Karpas-422 (cell line): ENCODE measurements around the gene ALS2. TPM values are rescaled to one million over a fixed set of nuclear protein-coding genes. Genes with fewer than 3 reads are reported as not detected.
"Not testable (repeated sequence)": the region's sequence is repeated elsewhere in the genome, so short reads cannot be mapped to it uniquely, and the experiment has no call there.

ENCODE experiments used
- DNase-seq: peaks from one replicate; pipeline ENCODE4 v3.0.0-alpha.2; 2015
- H2AFZ ChIP-seq: fragments of 200-600 bp; sonication (generic); 2 replicates; pipeline ENCODE4 v1.6.1; 2014; ENCODE audit warnings: antibody characterized with exemption, low read length, mixed read lengths
- H3K27ac ChIP-seq: fragments of 200-600 bp; sonication (generic); 2 replicates; pipeline ENCODE4 v1.5.1; 2014; ENCODE audit warnings: mild to moderate bottlenecking, low read length, moderate library complexity
- H3K27me3 ChIP-seq: fragments of 200-600 bp; sonication (generic); 2 replicates; pipeline ENCODE4 v1.6.1; 2014; ENCODE audit warnings: low read length, mixed read lengths
- H3K36me3 ChIP-seq: fragments of 200-600 bp; sonication (generic); 2 replicates; pipeline ENCODE4 v1.6.1; 2014; ENCODE audit warnings: low read length, mixed read lengths; ENCODE audit not compliant: insufficient read depth
- H3K4me1 ChIP-seq: fragments of 200-600 bp; sonication (generic); 2 replicates; pipeline ENCODE4 v1.6.1; 2014; ENCODE audit warnings: mild to moderate bottlenecking, low read length, mixed read lengths
- H3K4me2 ChIP-seq: fragments of 200-600 bp; sonication (generic); 2 replicates; pipeline ENCODE4 v1.6.1; 2014; ENCODE audit warnings: low read length, low read depth, mild to moderate bottlenecking; ENCODE audit not compliant: poor library complexity, severe bottlenecking
- H3K4me3 ChIP-seq: fragments of 200-600 bp; sonication (generic); 2 replicates; pipeline ENCODE4 v1.5.1; 2014; ENCODE audit warnings: mild to moderate bottlenecking, antibody characterized with exemption, low read length, mixed read lengths
- H3K79me2 ChIP-seq: fragments of 200-600 bp; sonication (generic); 2 replicates; pipeline ENCODE4 v1.6.1; 2014; ENCODE audit warnings: mild to moderate bottlenecking, low read length, mixed read lengths
- H3K9ac ChIP-seq: fragments of 200-600 bp; sonication (generic); 2 replicates; pipeline ENCODE4 v1.6.0; 2014; ENCODE audit warnings: low read length
- H3K9me2 ChIP-seq: fragments of 200-600 bp; sonication (generic), shearing (Covaris generic); replicated peaks from 2 replicates; pipeline ENCODE4 v1.6.0; 2014; ENCODE audit warnings: mild to moderate bottlenecking, low read length, moderate library complexity; ENCODE audit not compliant: insufficient read depth
- H3K9me3 ChIP-seq: fragments of 300-700, 200-600 bp; sonication (generic); 2 replicates; pipeline ENCODE4 v1.6.1; 2014; ENCODE audit warnings: low read length, mixed read lengths
- H4K20me1 ChIP-seq: fragments of 200-600 bp; sonication (generic); 2 replicates; pipeline ENCODE4 v1.6.1; 2014; ENCODE audit warnings: mild to moderate bottlenecking, antibody characterized with exemption, low read length, low read depth; ENCODE audit not compliant: insufficient read depth
- total RNA-seq: library from RNA; depleted of rRNA; stranded (reverse); fragments of >200 nt; shearing (Covaris generic); gene quantifications from 2 replicates; pipeline ENCODE4 v1.2.3, GENCODE V29; 2014; ENCODE audit warnings: low replicate concordance

The ALS2 gene
- total RNA-seq, 1 experiment from 2014 or later: 13.9 TPM

- Histone ChIP-seq H3K9ac (no peak overlapping the region), H3K4me1 (no peaks in the 10 kb centered on the region), H3K4me3 (no peak overlapping the region), H3K27ac (no peak overlapping the region), H3K9me3 (no peaks in the 10 kb centered on the region), H4K20me1 (no peaks in the 10 kb centered on the region), H3K79me2 (no peaks in the 10 kb centered on the region), H3K9me2 (no peaks in the 10 kb centered on the region), H3K36me3 (no peaks in the 10 kb centered on the region), H3K4me2 (no peak overlapping the region), H3K27me3 (no peaks in the 10 kb centered on the region), H2AFZ (no peak overlapping the region)
- DNase-seq: no peak
Observed at GRCh38 chr2:201678401-201678800, 102.3 kb downstream of the ALS2 start.

- Histone ChIP-seq H3K9me2 (no peaks in the 10 kb centered on the region), H3K9me3 (no peaks in the 10 kb centered on the region), H3K27ac (no peak overlapping the region), H3K9ac (no peak overlapping the region), H3K27me3 (no peaks in the 10 kb centered on the region), H3K4me3 (no peak overlapping the region), H3K4me1 (no peaks in the 10 kb centered on the region), H3K4me2 (no peak overlapping the region), H4K20me1 (no peaks in the 10 kb centered on the region), H3K36me3 (no peaks in the 10 kb centered on the region), H3K79me2 (no peaks in the 10 kb centered on the region), H2AFZ (no peak overlapping the region)
- no peak for DNase-seq
Observed at GRCh38 chr2:201675454-201675853, 105.3 kb downstream of the ALS2 start.

- no peak overlapping the region for H3K4me3 ChIP-seq
- H3K4me1 ChIP-seq: no peaks in the 10 kb centered on the region
- no peaks in the 10 kb centered on the region for H3K9me3 ChIP-seq
- H3K79me2 ChIP-seq: no peaks in the 10 kb centered on the region
- no peaks in the 10 kb centered on the region for H3K27me3 ChIP-seq
- no peak for DNase-seq
- H3K36me3 ChIP-seq: no peaks in the 10 kb centered on the region
- H3K4me2 ChIP-seq: no peak overlapping the region
- H3K9ac ChIP-seq: no peak overlapping the region
- no peaks in the 10 kb centered on the region for H4K20me1 ChIP-seq
- H3K27ac ChIP-seq: no peak overlapping the region
- H2AFZ ChIP-seq: no peak overlapping the region
- H3K9me2 ChIP-seq: no peaks in the 10 kb centered on the region
Observed at GRCh38 chr2:201674794-201675193, 105.9 kb downstream of the ALS2 start.

GRCh38 chr2:201674298-201674697, 106.4 kb downstream of the ALS2 start:
- Histone ChIP-seq H3K4me1 (no peaks in the 10 kb centered on the region), H3K4me3 (no peak overlapping the region), H3K27ac (no peak overlapping the region), H3K4me2 (no peak overlapping the region), H3K9me2 (no peaks in the 10 kb centered on the region), H3K9me3 (no peaks in the 10 kb centered on the region), H3K36me3 (no peaks in the 10 kb centered on the region), H3K79me2 (no peaks in the 10 kb centered on the region), H3K9ac (no peak overlapping the region), H3K27me3 (no peaks in the 10 kb centered on the region), H2AFZ (no peak overlapping the region), H4K20me1 (no peaks in the 10 kb centered on the region)
- DNase-seq: no peak

- H3K79me2 ChIP-seq: no peaks in the 10 kb centered on the region
- no peaks in the 10 kb centered on the region for H3K9me2 ChIP-seq
- no peak overlapping the region for H2AFZ ChIP-seq
- H3K9ac ChIP-seq: no peak overlapping the region
- no peaks in the 10 kb centered on the region for H3K4me1 ChIP-seq
- H3K27me3 ChIP-seq: no peaks in the 10 kb centered on the region
- no peaks in the 10 kb centered on the region for H3K36me3 ChIP-seq
- no peak overlapping the region for H3K27ac ChIP-seq
- H3K9me3 ChIP-seq: no peaks in the 10 kb centered on the region
- no peak for DNase-seq
- no peaks in the 10 kb centered on the region for H4K20me1 ChIP-seq
- no peak overlapping the region for H3K4me3 ChIP-seq
- H3K4me2 ChIP-seq: no peak overlapping the region
Observed at GRCh38 chr2:201673546-201673945, 107.2 kb downstream of the ALS2 start.

GRCh38 chr2:201671205-201671604, 109.5 kb downstream of the ALS2 start:
- not testable (repeated sequence) for H3K36me3 ChIP-seq, H3K27me3 ChIP-seq, H4K20me1 ChIP-seq, H3K9me3 ChIP-seq, H3K79me2 ChIP-seq, DNase-seq, H3K4me2 ChIP-seq, H3K4me1 ChIP-seq, H3K4me3 ChIP-seq, H3K9ac ChIP-seq, H3K9me2 ChIP-seq, H3K27ac ChIP-seq, H2AFZ ChIP-seq

- Histone ChIP-seq H3K9ac (no peak overlapping the region), H3K27ac (no peak overlapping the region), H4K20me1 (no peaks in the 10 kb centered on the region), H3K4me3 (no peak overlapping the region), H3K36me3 (no peaks in the 10 kb centered on the region), H2AFZ (no peak overlapping the region), H3K4me2 (no peak overlapping the region), H3K79me2 (no peaks in the 10 kb centered on the region), H3K27me3 (no peaks in the 10 kb centered on the region), H3K9me2 (no peaks in the 10 kb centered on the region), H3K4me1 (no peaks in the 10 kb centered on the region), H3K9me3 (no peaks in the 10 kb centered on the region)
- no peak for DNase-seq
Observed at GRCh38 chr2:201669865-201670264, 110.9 kb downstream of the ALS2 start.

- Histone ChIP-seq H3K9me3 (no peaks in the 10 kb centered on the region), H3K4me3 (no peak overlapping the region), H3K27me3 (no peaks in the 10 kb centered on the region), H2AFZ (no peak overlapping the region), H3K27ac (no peak overlapping the region), H3K9me2 (no peaks in the 10 kb centered on the region), H3K9ac (no peak overlapping the region), H4K20me1 (no peaks in the 10 kb centered on the region), H3K79me2 (no peaks in the 10 kb centered on the region), H3K36me3 (no peaks in the 10 kb centered on the region), H3K4me2 (no peak overlapping the region), H3K4me1 (no peaks in the 10 kb centered on the region)
- no peak for DNase-seq
Observed at GRCh38 chr2:201668402-201668910, 112.3 kb downstream of the ALS2 start.

GRCh38 chr2:201664334-201664733, 116.4 kb downstream of the ALS2 start:
- Histone ChIP-seq H3K4me1 (peaks cover 6% of the 10 kb centered on the region), H3K27me3 (no peaks in the 10 kb centered on the region), H3K9me3 (no peaks in the 10 kb centered on the region), H3K27ac (no peak overlapping the region), H3K9ac (no peak overlapping the region), H3K4me2 (no peak overlapping the region), H3K4me3 (no peak overlapping the region), H3K9me2 (no peaks in the 10 kb centered on the region), H3K36me3 (no peaks in the 10 kb centered on the region), H2AFZ (no peak overlapping the region), H3K79me2 (no peaks in the 10 kb centered on the region), H4K20me1 (no peaks in the 10 kb centered on the region)
- no peak for DNase-seq
